GM18519 (cell line): ENCODE measurements around the gene MYO1A.
"Not testable (repeated sequence)": the region's sequence is repeated elsewhere in the genome, so short reads cannot be mapped to it uniquely, and the experiment has no call there.

Source experiments
- ATAC-seq: cut with Tn5 transposase; IDR thresholded peaks from one replicate; pipeline ENCODE4 v1.9.1; 2021; ENCODE audit warnings: mild to moderate bottlenecking, moderate library complexity; ENCODE audit not compliant: unreplicated experiment, low FRiP score

MYO1A gene

GRCh38 chr12:56996793-56997545 is 53.0 kb downstream of the MYO1A start:
- no peak for ATAC-seq

GRCh38 chr12:56995930-56996496 is 53.9 kb downstream of the MYO1A start:
- ATAC-seq: no peak

GRCh38 chr12:56995201-56995929 is 54.6 kb downstream of the MYO1A start:
- ATAC-seq: no peak

GRCh38 chr12:56994231-56994746 is 55.6 kb downstream of the MYO1A start:
- no peak for ATAC-seq

- ATAC-seq: no peak
Observed at GRCh38 chr12:56993346-56993745, 56.6 kb downstream of the MYO1A start.

- ATAC-seq: no peak
Observed at GRCh38 chr12:56991319-56992246, 58.3 kb downstream of the MYO1A start.

GRCh38 chr12:56990648-56991318 is 59.1 kb downstream of the MYO1A start:
- no peak for ATAC-seq

GRCh38 chr12:56989861-56990610 is 59.9 kb downstream of the MYO1A start:
- ATAC-seq: no peak

GRCh38 chr12:56988207-56988739 is 61.7 kb downstream of the MYO1A start:
- ATAC-seq: no peak

GRCh38 chr12:56987551-56988053 is 62.3 kb downstream of the MYO1A start:
- no peak for ATAC-seq

GRCh38 chr12:56987011-56987410 is 62.9 kb downstream of the MYO1A start:
- no peak for ATAC-seq

GRCh38 chr12:56985714-56986113 is 64.2 kb downstream of the MYO1A start:
- not testable (repeated sequence) for ATAC-seq

- ATAC-seq: no peak
Observed at GRCh38 chr12:56983386-56983785, 66.5 kb downstream of the MYO1A start.

- not testable (repeated sequence) for ATAC-seq
Observed at GRCh38 chr12:56982578-56983236, 67.2 kb downstream of the MYO1A start.

- ATAC-seq: no peak
Observed at GRCh38 chr12:56980941-56981530, 68.9 kb downstream of the MYO1A start.

GRCh38 chr12:56980268-56980667 is 69.7 kb downstream of the MYO1A start:
- ATAC-seq: no peak

- ATAC-seq: no peak
Observed at GRCh38 chr12:56979628-56980027, 70.3 kb downstream of the MYO1A start.
